ENCODE data around the gene NDUFS1. TPM values are rescaled to one million over a fixed set of nuclear protein-coding genes. Genes with fewer than 3 reads are reported as not detected.
"Not testable (repeated sequence)": the region's sequence is repeated elsewhere in the genome, so short reads cannot be mapped to it uniquely, and the experiment has no call there.

NDUFS1 gene
- polyA plus RNA-seq, 1 donor from 2014 or later = 113 TPM

DNA sequence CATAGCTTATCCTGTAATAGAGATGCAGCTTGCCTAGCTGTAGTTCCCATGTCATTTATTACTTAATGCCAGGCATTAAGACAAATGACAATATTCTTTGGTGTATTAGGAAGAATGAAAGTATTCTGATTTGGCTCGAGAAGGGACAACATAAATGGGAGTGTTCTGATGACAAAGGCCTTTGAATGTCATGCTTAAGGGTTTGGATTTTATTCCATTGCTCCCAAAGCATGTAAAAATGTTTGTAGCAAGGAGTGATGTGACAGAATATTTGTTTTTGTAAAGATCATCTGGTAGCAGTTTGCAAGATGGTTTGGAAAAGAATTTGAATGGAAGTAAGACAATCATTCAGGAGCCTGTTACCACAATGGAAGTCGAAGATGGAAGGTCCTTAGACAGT, 30.9 kb upstream of the NDUFS1 start:
- Histone ChIP-seq H3K4me3 (ENCODE audit: low read length) (no peak overlapping the region), H3K9me2 (ENCODE audit: insufficient read depth, low read length) (no peaks in the 10 kb centered on the region), H4K20me1 (ENCODE audit: insufficient read depth) (no peaks in the 10 kb centered on the region), H3K27ac (ENCODE audit: low read length) (no peak overlapping the region), H2AFZ (ENCODE audit: low read depth, low read length) (no peak overlapping the region), H3F3A (ENCODE audit: insufficient read depth, low read length, poor library complexity, severe bottlenecking) (no peaks in the 10 kb centered on the region), H3K36me3 (ENCODE audit: insufficient read depth, low read length) (no peaks in the 10 kb centered on the region), H3K9me3 (ENCODE audit: low read length) (no peaks in the 10 kb centered on the region), H3K27me3 (ENCODE audit: insufficient read depth, low read depth, low read length) (no peaks in the 10 kb centered on the region), H3K9ac (ENCODE audit: low read length) (no peak overlapping the region), H3K4me2 (ENCODE audit: low read length) (no peak overlapping the region), H3K79me2 (replicated peaks; ENCODE audit: insufficient read depth, low read length) (no peaks in the 10 kb centered on the region)
- TF ChIP-seq RAD21 (conservative IDR thresholded peaks at IDR 0.05) = no peak
- TF ChIP-seq, protein P1, sequence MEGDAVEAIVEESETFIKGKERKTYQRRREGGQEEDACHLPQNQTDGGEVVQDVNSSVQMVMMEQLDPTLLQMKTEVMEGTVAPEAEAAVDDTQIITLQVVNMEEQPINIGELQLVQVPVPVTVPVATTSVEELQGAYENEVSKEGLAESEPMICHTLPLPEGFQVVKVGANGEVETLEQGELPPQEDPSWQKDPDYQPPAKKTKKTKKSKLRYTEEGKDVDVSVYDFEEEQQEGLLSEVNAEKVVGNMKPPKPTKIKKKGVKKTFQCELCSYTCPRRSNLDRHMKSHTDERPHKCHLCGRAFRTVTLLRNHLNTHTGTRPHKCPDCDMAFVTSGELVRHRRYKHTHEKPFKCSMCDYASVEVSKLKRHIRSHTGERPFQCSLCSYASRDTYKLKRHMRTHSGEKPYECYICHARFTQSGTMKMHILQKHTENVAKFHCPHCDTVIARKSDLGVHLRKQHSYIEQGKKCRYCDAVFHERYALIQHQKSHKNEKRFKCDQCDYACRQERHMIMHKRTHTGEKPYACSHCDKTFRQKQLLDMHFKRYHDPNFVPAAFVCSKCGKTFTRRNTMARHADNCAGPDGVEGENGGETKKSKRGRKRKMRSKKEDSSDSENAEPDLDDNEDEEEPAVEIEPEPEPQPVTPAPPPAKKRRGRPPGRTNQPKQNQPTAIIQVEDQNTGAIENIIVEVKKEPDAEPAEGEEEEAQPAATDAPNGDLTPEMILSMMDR (IDR thresholded peaks at IDR 0.05; ENCODE audit: poor library complexity, severe bottlenecking) = no peak
- no peak for TF ChIP-seq MXI1 (conservative IDR thresholded peaks at IDR 0.05; ENCODE audit: poor library complexity, severe bottlenecking)
- TF ChIP-seq EZH2 (IDR thresholded peaks at IDR 0.05; ENCODE audit: borderline replicate concordance, insufficient read depth, low read length, poor library complexity, severe bottlenecking) = no peak
- TF ChIP-seq POLR2AphosphoS5 (IDR thresholded peaks at IDR 0.05) = no peak
- no peak for TF ChIP-seq EP300 (conservative IDR thresholded peaks at IDR 0.05; ENCODE audit: poor library complexity, severe bottlenecking)
- TF ChIP-seq, protein P2, sequence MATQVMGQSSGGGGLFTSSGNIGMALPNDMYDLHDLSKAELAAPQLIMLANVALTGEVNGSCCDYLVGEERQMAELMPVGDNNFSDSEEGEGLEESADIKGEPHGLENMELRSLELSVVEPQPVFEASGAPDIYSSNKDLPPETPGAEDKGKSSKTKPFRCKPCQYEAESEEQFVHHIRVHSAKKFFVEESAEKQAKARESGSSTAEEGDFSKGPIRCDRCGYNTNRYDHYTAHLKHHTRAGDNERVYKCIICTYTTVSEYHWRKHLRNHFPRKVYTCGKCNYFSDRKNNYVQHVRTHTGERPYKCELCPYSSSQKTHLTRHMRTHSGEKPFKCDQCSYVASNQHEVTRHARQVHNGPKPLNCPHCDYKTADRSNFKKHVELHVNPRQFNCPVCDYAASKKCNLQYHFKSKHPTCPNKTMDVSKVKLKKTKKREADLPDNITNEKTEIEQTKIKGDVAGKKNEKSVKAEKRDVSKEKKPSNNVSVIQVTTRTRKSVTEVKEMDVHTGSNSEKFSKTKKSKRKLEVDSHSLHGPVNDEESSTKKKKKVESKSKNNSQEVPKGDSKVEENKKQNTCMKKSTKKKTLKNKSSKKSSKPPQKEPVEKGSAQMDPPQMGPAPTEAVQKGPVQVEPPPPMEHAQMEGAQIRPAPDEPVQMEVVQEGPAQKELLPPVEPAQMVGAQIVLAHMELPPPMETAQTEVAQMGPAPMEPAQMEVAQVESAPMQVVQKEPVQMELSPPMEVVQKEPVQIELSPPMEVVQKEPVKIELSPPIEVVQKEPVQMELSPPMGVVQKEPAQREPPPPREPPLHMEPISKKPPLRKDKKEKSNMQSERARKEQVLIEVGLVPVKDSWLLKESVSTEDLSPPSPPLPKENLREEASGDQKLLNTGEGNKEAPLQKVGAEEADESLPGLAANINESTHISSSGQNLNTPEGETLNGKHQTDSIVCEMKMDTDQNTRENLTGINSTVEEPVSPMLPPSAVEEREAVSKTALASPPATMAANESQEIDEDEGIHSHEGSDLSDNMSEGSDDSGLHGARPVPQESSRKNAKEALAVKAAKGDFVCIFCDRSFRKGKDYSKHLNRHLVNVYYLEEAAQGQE (IDR thresholded peaks at IDR 0.05; ENCODE audit: borderline replicate concordance) = no peak
- no peak for TF ChIP-seq TAF1 (IDR thresholded peaks at IDR 0.05; ENCODE audit: low read depth)
- TF ChIP-seq SMC3 (conservative IDR thresholded peaks at IDR 0.05; ENCODE audit: poor library complexity) = no peak

DNA sequence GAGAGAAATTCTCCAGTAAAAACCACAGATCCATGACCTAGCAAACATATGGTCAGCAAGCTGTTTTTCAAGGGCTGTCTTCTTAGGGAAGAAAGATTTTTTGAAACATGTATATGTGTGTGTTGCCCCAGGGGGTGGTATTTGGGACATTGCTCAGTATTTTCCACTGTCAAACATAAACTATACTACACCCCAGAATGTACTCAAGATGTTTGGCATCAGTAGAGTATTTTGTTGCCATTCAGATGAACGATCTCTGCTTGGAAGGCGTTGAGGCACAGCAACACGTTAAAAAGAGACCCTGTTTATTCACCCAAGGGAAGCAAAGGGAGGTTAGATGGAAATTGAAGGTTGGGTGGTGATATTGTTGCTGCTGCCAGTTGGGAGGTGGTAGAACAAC, 30.4 kb upstream of the NDUFS1 start:
- Histone ChIP-seq H3K27ac (ENCODE audit: low read length) (no peak overlapping the region), H3K9ac (ENCODE audit: low read length) (no peak overlapping the region), H3K9me3 (ENCODE audit: low read length) (no peaks in the 10 kb centered on the region), H3K4me3 (ENCODE audit: low read length) (no peak overlapping the region), H3K27me3 (ENCODE audit: insufficient read depth, low read depth, low read length) (no peaks in the 10 kb centered on the region), H3K4me2 (ENCODE audit: low read length) (no peak overlapping the region), H3F3A (ENCODE audit: insufficient read depth, low read length, poor library complexity, severe bottlenecking) (no peaks in the 10 kb centered on the region), H2AFZ (ENCODE audit: low read depth, low read length) (no peak overlapping the region), H3K9me2 (ENCODE audit: insufficient read depth, low read length) (no peaks in the 10 kb centered on the region), H3K79me2 (replicated peaks; ENCODE audit: insufficient read depth, low read length) (no peaks in the 10 kb centered on the region), H4K20me1 (ENCODE audit: insufficient read depth) (no peaks in the 10 kb centered on the region), H3K36me3 (ENCODE audit: insufficient read depth, low read length) (no peaks in the 10 kb centered on the region)
- TF ChIP-seq POLR2AphosphoS5 (IDR thresholded peaks at IDR 0.05) = no peak
- TF ChIP-seq, protein P1 (IDR thresholded peaks at IDR 0.05; ENCODE audit: poor library complexity, severe bottlenecking) = no peak
- no peak for TF ChIP-seq SMC3 (conservative IDR thresholded peaks at IDR 0.05; ENCODE audit: poor library complexity)
- TF ChIP-seq TAF1 (IDR thresholded peaks at IDR 0.05; ENCODE audit: low read depth) = no peak
- no peak for TF ChIP-seq MXI1 (conservative IDR thresholded peaks at IDR 0.05; ENCODE audit: poor library complexity, severe bottlenecking)
- TF ChIP-seq, protein P2 (IDR thresholded peaks at IDR 0.05; ENCODE audit: borderline replicate concordance) = no peak
- no peak for TF ChIP-seq EP300 (conservative IDR thresholded peaks at IDR 0.05; ENCODE audit: poor library complexity, severe bottlenecking)
- no peak for TF ChIP-seq EZH2 (IDR thresholded peaks at IDR 0.05; ENCODE audit: borderline replicate concordance, insufficient read depth, low read length, poor library complexity, severe bottlenecking)
- no peak for TF ChIP-seq RAD21 (conservative IDR thresholded peaks at IDR 0.05)

DNA sequence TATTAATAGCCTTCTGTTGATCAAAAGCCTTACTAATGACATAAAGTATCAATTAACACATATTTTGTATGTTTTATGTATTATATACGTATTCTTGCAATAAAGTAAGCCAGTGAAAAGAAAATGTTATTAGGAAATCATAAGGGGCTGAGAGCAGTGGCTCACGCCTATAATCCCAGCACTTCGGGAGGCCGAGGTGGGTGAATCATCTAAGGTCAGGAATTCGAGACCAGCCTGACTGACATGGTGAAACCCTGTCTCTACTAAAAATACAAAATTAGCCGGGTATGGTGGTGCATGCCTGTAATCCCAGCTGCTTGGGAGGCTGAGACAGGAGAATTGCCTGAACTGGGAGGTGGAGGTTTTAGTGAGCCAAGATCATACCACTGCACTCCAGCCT, 22.3 kb upstream of the NDUFS1 start:
- not testable (repeated sequence) for H4K20me1 ChIP-seq (ENCODE audit: insufficient read depth); H3K9me3 ChIP-seq (ENCODE audit: low read length); H2AFZ ChIP-seq (ENCODE audit: low read depth, low read length); H3K27me3 ChIP-seq (ENCODE audit: insufficient read depth, low read depth, low read length); H3K4me2 ChIP-seq (ENCODE audit: low read length); H3K79me2 ChIP-seq (replicated peaks; ENCODE audit: insufficient read depth, low read length); H3K36me3 ChIP-seq (ENCODE audit: insufficient read depth, low read length); H3F3A ChIP-seq (ENCODE audit: insufficient read depth, low read length, poor library complexity, severe bottlenecking); H3K4me3 ChIP-seq (ENCODE audit: low read length); H3K9me2 ChIP-seq (ENCODE audit: insufficient read depth, low read length); H3K9ac ChIP-seq (ENCODE audit: low read length); H3K27ac ChIP-seq (ENCODE audit: low read length)
